Midbrain (tissue), 1 donor: ENCODE data around the gene TRIM63.

ENCODE experiments used
- DNase-seq: peaks from one replicate; lab custom pipeline; 2025; lab: John Stamatoyannopoulos, UW

TRIM63 gene

DNA sequence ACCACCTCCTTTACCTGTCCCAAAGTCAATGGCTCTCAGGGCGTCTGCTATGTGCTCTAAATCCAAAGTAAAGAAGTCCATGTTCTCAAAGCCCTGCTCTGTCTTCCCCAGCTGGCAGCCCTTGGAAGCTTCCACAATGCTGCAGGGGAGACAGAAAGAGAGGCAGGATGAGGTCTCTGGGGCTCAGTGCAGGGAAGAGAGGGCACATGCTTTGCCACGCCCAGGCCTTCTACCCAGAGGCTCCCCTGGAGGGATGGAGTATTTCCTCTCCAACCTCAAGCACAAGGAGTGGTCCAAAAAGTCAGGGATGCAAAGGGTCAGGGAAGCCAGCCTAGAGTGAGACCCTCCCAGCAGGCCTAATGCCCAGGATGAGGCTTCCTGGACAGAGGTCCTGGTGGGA lies 10.2 kb downstream of the TRIM63 start:
- DNase-seq = no peak

DNA sequence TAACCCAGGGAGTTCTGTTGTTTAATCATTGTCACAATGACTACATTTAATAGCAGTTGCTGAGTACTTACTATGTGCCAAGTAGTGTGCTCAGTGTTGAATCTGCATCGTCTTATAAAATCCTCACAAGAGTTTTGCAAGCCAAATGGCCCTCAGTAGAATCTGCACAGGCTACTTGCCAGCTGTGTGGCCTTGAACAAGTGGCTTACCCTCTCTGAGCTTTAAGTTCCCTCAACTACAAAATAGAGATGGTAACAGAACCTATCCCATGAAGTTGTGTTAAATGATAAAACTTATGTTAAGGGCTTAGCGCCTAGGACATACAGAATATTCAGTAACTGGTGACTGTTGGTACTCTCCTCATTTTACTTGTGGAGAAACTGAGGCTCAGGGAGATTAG lies 12.4 kb downstream of the TRIM63 start:
- DNase-seq = no peak

DNA sequence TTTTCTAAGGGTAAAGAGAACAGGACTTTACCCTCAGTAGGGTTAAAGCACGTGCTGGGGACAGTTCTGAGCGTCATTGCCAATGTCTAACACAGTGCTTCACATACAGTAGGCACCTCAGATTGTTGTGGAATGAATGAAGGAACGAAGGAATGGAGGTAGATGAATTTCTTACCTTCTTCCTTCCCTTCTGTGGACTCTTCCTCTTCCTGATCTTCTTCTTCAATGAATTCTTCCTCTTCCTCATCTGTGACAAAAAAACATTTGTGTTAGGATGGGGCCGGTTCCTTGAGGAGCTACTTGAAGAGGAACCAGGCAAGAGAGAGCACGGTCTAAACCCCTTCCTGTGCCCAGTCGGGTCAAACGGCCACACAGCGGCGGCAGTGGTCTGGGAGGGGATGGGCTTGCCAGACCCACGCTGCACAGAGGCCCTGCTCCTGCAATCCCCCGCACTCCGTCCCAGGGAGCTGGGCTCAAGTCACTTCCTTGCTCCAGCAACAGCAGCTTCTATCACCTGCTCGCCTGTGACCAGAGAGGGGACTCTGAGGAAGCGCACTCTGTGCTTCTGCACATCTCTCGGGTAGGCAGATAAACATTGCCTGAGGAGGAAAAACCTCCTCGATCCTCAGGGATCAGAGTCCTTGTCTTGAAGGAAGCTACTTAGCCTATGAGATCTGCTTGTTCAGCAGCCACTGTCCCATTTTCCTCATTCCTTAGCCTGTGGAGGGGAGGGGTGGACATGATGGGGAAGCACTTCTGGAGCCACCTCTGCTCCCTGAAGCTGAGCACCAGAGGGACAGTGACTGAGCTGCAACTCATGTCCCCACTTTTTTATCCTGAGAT lies 13.5 kb downstream of the TRIM63 start:
- no peak for DNase-seq

DNA sequence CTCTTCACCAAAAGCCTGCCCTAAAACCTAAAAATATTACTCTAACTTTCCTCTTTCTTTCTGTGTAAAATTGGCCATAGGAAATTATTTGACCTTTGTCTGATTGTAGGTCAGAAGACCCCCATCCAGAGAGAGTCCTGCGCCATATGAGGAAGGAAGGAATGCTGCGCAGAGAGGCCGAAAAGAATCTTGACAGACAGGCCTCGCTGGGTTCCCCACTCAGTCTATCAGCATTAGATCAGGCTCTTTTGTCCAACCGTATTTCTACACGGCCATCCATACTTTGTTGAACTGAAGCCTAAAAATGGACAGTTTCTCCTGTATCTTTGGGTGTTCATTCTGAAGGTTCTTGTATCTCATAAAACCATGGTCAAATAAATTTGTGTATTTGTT lies 17.2 kb downstream of the TRIM63 start:
- DNase-seq = no peak

DNA sequence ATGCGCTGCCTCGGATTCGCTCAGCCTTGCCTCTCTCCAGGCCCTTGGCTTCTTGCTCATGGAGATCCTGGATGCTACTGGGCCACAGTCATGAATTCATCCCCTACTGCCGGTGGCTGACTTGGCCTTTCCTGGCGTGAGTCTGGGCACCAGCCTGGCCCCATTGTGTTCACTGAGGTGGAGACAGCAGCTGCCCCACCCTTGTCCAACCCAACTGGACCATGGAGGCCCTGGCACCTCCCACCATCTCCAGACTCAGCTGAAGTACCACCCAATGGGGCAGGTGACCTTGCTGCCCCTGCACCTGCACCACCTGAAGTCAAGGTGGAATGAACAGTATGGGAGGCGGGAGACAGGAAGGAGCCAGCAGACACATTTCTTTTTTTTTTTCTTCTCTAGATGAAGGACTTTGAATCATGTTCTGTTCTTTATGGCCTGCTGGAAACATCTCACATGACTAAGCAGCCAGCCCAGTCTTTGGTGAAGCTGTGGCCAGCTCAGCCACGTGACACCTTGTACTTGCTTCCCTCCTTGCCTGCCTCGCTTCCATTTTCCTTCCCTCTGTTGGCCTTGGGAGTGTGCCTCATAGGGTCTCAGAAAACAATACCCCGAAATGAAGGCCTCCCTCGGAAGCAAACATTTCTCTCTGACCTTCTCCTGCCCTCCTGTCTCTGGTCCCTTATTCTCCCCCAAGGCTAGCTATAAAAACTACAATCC lies 17.7 kb downstream of the TRIM63 start:
- DNase-seq = no peak

DNA sequence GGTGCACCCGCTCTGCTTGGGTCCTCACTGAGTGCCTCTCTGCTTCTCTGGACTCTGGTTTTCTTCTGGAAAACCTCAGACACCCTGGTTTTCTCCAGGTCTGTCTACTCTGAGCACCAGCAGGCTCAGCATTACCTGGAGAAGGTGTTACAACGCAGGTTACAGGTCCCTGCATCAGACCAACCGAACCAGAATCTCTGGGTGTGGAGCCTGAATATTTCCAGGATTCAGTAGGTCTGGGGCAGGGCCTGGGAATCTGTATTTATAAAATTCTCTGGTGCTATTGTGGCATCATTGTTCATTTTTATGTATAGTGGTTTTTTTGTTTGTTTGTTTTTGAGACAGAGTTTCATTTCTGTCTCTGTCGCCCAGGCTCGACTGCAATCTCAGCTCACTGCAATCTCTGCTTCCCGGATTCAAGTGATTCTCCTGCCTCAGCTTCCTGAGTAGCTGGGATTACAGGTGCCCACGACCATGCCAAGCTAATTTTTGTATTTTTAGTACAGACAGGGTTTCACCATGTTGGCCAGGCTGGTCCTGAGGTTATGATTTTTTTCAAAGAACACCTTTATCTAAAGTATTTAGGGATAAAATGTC lies 20.1 kb downstream of the TRIM63 start:
- no peak for DNase-seq

DNA sequence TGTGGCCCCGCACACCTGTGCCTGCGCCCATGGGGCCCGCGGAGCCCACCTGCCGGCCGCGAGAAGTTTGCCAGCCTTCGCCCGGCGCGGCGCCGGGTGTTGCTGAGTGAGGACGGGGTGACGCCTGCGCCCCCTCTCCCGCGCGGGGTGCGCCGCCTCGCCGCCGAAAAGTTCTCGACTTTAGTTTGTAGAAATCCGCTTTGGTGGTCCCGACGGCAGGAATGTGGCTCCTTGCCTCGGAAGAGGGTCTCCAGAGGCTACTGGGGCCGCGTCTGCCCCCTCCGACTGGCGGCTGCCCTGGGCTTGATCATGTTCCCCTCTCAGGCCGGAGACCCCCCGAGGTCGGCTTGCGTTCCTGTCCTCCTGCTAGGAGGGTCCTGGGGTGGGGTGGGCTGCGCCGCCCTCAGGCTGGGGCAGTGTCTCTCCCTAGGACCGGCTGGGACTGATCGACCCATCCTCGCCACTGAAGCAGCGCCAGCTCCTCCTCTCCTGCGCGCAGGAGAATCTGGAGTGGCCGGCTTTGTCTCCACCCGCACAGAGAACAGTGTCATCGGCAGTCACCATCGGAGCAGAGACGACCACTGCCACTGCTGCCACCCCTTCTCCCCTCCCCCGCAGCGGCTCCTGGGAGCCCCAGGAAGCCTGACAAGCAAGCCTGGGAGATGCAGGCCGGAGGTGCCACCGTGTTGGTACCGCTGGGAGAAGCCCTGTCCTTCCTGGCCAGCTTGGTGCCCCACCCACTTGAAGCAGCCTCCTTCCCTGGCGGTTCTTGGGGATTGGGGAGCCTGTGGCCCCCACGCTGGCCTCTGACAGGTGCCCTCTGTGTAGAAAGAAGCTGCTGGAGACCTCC lies 21.0 kb downstream of the TRIM63 start:
- no peak for DNase-seq

DNA sequence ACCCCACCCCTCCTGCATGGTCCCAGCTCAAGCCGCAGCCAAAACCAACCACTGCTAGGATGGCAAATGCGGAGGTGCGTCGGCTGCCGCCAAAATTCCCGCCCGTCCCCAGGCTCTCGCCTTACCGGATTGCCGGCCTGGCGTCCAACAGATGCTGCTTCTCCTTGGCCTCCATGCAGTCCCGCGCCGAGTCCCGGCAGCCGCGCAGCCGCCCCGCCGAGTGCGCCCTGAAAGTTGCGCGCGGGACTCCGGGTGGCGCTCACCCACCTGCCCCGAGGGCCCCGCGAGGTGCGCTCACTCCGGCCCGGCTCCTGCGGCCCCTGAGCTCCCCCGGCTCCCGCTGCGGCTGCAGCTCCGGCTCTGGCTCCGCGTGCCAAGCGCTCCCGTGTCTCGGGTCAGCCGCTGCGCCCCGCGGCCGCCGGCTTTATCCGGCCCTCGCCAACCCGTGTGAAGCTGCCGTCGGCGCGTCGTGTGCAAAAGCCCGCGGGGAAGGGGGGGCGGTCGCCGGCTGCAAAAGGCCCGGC lies 21.6 kb downstream of the TRIM63 start, which contains the start of gene SLC30A2:
Gene SLC30A2, minus strand, starts transcription at position 397 of the 524 bp plus-strand sequence. Its CDS starts 222 bp downstream, at position 175.
- no peak for DNase-seq

DNA sequence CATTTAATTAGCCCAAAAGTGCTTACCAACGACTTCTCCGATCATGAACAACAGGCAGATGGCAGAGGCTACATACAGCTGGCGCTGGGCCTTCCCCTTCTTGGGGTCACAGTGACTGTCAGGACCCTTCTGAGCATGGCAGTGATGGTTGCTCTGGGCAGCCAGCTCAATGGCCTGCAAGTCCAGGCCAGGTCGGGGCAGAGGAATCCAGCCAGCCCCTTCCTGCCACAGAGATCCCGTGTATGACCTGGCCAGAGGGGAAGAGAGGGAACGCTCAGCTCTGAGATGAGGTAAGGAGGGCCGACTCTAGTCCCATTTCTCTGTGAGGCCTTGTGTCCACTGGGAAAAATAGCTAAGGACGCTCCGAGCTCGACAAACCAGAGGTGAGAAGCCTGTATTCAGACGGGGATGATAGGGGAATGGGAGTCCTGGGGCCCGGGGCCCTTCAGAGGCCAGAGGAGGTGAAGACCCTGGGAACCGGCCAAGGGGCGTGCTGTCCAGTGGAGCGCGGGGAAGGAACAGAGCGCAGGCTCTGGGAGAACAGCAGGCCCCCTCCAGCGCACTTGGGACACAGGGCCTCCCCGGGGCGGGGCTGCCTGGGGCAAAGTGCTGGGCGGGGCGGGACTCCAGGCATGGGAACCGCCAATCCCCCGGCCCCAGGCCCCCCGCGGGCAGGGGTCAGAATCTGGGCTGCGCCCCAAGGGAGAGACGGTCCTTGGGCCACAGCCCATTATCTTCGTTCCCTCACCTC lies 22.3 kb downstream of the TRIM63 start:
- DNase-seq = no peak

DNA sequence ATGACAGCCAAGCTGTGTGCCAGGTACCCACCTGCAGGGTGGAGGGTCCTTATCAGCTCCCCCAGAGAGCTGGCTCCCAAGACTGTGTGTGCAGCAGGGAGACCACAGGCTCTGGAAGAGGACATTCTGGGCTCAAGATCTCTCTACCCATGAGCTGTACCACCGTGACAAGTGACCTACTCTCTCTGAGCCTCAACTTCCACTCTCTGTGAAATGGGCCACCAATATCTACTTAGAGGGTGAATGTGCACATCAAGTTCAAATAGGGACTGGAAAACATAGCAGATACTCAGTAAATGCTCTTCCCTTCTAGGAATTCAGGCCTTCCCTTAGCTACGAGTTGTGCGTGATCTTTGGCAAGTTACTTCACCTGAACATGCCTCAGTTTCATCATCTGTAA lies 23.0 kb downstream of the TRIM63 start:
- DNase-seq = no peak

DNA sequence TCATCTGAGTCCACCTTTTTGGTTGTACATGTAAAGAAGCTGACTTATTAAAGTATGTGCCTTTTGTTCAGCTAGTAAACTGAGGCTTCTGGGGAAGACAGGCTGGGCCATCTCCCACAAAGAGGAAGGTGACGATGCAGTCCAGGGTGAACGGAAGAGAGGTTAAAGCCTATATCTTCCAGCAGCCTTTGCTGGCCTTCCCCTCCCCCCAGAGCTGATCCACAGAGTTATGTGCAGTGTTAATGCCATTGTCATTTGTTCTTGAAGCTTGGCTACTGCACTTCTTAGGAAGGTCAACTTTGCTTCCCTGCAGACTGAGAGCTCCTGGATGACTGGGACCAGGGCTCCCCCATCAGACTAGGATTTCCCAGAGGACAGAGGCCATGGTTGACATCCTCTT lies 23.7 kb downstream of the TRIM63 start:
- no peak for DNase-seq

DNA sequence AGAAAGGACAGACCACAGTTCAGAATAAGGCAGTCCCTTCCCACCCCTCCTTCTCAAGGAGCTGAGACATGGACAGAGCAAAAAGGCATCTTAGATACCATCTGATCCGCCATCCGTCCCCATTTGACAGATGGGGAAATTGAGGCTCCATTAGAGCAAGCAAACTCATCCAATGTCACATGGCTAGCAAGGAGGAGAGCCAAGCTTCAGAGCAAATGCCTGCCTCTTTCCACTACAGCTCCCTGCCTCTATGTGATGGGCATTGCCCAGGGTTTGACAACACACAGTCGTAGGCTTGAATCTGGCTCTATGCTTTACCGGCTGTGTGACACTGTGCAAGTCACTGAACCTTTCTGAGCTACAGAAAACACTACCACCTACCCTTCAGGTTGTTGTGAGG lies 25.5 kb downstream of the TRIM63 start:
- no peak for DNase-seq

DNA sequence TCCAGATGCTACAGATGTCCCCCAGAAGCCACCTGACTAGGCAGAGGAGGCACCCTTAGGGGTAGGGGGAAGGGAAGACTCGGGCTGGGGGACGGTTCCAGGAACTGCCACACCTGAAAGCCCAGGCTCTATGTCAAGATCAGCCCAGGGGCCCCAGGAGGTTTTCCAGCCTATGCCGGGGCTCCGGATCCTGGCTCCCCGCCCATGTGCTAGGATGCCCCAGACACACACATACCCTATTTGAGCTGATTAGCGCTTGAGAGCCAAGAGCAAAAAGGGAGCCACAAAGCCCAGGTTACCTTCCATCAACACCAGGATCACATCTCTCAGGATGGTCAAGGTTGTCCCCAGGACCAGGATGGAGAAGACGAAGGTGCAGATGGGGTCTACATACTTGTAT lies 26.0 kb downstream of the TRIM63 start:
- DNase-seq = no peak

DNA sequence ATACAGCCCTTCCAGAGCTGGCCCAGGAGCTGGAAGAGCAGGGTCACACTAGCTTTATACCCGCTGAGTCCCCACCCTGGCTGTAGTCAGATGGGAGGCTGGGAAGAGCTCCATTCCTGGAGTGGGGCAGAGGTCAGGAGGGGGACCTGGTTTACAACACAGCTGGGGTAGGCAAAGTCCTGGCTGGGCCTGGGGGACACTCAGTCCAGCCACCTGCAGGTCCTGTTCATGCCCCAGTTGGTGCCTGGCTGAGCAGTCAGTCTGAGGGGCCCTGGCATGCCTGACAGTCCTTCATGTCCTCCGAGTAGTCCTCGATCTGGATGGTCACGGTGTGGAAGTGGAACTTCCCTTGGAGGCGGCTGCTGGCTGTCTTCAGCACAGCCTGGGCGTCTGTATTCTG lies 28.5 kb downstream of the TRIM63 start:
- DNase-seq = no peak

DNA sequence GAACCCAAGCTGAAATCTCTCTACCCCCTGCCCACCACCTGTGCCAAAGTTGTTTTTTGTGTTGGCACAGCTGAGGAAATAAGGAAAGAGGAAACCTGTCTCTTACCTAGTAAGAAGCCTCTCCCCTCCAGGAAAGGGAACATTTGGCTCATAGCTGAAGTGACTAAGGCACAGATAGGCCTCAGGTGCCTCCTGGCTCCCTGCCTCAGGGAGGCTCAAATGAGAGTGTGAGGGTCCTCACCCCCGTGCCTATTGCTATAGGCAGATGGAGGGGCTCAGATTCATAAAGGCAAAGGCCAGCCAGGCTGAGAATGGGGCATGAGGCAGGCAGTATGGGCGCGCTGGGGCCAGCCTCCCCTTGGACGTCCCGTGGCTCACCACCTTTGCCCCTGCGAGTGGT lies 29.0 kb downstream of the TRIM63 start:
- DNase-seq = no peak

DNA sequence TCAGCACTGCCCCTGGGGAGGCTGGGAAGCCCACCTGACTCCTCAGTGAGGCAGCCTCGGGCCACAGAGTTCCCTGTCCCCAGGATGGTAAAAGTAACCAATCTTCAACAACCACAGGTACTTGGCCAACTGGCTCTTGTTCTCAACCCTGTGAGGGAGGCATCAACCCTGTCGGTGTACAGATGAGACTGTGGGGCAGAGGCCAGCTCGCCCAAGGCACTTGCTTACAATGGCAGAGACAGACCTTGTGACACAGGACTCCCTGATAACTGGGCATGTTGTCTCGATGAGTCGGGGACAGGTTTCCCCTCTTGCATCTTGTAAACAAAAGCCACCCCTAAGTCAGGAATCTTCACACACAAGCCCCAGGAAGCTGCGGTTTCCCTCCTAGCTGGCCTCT lies 29.5 kb downstream of the TRIM63 start:
- DNase-seq = no peak

DNA sequence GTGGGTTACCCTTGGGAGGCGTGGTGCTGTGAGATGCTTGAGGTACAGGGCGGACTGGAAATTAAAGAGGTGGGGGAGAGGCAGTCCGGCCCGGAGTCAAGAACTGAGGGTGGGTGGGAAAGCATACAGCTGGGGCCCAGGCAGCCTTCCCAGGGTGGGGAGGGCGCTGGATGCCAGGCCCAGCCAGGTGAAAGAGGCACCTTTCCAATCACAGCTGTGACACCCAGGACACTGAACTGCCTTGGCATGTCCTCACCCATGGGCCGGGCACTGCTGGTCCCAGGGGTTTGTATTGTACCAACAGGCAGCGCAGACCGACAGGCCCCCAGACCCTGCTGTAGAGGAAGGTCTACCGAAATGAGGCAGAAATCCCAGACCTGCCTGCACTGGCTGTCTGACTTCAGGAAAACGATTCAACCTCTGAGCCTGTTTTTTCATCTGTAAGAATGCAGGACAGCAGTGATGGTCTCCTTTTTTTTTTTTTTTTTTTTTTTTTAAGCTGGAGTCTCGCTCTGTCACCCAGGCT lies 30.6 kb downstream of the TRIM63 start:
- no peak for DNase-seq

DNA sequence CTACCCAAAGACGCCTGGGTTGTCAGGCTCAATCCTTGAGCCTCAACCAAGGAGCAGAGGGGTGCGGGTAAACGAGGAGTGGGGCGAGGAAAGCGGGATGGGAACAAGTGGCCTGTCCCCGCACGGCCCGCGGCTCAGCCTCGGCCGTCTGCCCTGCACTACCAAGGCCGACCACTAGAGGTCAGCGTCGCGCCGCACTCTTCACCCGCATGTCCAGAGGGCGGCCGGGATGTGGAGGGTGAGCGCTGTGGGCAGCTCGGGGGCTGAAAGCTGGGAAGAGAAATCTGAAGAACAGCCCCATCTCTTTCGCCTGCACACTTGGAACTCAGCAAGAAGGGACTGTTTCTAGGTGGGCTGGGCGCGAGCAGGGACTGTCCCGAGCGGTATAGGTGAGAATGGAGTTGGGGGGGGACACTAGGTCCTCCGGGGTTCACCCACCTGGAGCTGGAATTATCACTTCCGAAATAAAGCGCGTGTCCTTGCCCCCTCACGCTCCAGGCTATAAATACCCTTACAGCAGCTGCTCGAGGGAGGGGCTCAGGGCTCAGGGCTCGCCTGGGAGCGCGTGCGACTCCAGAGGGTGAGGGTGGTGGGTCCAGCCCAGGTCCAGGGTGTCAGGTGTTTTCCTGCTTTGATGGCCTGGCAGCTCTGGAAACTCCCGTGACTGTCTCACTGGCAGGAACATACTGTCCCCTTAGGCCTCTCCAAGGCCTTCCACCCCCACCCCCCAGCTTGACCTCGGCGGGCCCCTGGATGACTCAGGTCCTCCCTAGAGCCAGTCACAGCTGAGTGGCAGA lies 31.3 kb downstream of the TRIM63 start:
- DNase-seq = peak; percentile 83

DNA sequence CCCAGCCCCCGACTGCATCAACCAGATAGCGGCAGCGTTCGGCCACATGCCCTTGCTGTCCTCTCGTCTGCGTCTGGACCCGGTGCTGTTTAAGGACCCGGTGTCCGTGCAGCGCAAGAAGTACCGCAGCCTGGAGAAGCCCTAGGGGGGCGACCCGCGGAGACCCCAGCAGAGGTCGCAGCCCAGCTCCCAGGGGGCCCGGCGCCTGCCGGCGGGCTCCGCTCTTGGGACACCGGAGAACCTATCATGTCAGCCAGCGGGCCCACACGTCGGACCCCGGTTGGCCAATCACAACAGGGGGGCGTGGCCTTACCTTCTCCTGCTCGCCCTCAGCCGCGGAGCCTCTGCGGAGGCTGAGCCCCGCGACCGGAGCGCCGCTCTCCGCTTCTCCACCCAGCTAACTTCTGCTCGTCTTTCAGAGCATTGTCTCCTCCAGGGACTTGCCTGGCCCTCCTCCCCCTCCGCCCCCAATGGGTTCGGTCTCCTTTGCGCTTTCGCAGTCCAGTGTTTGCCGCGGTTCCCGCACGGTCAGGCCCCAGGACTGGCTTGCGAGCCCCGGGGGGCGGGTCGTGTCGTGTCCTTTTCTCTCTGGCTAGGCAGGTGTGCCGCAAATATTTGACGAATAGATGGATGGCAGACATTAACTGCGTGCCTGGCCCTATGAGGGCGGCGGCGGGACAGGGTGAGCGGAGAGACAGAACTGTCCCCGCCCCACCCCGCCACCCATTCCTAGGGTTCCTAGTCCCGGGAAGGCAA lies 32.0 kb downstream of the TRIM63 start:
- DNase-seq = peak; percentile 91
